GM18508 (cell line): Measurements from ENCODE around the gene ZNF48.

Source experiments
- ATAC-seq: cut with Tn5 transposase; IDR thresholded peaks from one replicate; pipeline ENCODE4 v1.9.1; 2021; ENCODE audit warnings: moderate number of reproducible peaks; ENCODE audit not compliant: insufficient read depth, unreplicated experiment

Gene ZNF48

DNA sequence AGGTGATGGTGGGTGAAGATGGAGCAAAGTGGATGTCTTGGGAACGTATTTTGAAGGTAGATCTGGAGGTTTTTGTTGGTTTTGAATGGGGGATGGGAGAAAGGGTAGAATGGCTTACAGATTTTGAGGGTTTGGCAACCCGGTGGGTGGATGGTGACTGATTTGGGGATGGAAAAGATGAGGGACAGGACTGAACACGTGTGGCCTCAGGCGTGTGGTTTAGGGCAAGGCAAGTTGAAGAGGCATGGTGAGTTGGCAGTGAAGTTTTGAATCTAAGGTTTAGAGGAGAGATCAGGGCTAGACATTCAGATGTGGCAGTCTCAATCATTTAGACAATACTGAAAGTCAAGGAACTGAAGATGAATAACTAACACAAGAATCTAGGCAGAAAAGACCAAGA lies 39.6 kb downstream of the ZNF48 start:
- no peak for ATAC-seq

DNA sequence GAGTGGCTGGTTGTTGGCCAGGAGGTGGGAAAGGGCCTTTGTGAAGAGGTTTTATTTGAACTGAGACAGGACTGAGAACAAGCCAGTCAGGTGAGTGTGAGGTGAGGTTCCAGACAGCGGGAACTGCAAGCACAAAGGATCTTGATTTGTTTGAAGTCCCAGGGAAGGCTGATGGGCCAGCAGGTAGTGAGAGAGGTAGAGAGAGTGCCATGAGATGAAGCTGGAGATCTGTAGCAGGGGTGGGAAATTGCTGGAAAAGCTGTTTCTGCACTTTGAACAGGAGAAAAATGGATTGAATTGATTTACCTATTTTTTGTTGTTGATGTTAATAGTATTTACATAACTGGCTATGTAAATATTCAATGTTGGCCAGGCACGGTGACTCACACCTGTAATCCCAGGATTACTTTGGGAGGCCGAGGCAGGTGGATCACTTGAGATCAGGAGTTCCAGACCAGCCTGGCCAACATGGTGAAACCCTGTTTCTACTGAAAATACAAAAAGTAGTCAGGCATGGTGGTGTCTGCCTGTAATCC lies 42.4 kb downstream of the ZNF48 start:
- no peak for ATAC-seq

GRCh38 chr16:30438835-30439234 lies 43.6 kb downstream of the ZNF48 start:
- no peak for ATAC-seq

DNA sequence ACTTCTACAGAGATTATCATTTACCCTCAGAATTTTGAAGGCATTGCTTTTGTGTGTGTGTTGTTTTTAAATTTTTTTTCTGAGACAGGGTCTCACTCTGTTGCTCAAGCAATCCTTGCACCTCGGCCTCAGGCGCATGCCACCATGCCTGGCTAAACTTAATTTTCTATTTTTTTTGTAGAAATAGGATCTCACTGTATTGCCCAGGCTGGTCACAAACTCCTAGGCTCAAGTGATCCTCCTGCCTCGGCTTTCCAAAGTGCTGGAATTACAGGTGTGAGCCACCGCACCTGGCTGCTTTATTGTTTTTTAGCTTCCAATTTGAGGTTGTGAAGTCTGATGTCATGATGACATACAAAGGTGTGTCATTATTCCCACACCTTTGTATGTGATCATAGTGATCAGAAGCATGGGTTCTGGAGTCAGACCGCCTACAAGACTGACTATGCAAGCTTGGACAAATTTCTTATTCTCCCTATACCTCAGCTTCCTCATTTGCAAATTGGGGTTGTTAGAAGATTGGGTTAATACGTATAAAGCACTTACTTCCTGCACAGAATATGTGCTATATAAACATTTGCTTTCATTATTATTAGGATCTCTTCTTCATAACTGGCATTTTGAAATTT lies 44.6 kb downstream of the ZNF48 start:
- no peak for ATAC-seq

GRCh38 chr16:30443631-30444030 lies 48.4 kb downstream of the ZNF48 start:
- ATAC-seq, result no peak

GRCh38 chr16:30444231-30445148 lies 49.3 kb downstream of the ZNF48 start:
- no peak for ATAC-seq

- no peak for ATAC-seq
Observed at GRCh38 chr16:30445149-30445407, 49.9 kb downstream of the ZNF48 start.

DNA sequence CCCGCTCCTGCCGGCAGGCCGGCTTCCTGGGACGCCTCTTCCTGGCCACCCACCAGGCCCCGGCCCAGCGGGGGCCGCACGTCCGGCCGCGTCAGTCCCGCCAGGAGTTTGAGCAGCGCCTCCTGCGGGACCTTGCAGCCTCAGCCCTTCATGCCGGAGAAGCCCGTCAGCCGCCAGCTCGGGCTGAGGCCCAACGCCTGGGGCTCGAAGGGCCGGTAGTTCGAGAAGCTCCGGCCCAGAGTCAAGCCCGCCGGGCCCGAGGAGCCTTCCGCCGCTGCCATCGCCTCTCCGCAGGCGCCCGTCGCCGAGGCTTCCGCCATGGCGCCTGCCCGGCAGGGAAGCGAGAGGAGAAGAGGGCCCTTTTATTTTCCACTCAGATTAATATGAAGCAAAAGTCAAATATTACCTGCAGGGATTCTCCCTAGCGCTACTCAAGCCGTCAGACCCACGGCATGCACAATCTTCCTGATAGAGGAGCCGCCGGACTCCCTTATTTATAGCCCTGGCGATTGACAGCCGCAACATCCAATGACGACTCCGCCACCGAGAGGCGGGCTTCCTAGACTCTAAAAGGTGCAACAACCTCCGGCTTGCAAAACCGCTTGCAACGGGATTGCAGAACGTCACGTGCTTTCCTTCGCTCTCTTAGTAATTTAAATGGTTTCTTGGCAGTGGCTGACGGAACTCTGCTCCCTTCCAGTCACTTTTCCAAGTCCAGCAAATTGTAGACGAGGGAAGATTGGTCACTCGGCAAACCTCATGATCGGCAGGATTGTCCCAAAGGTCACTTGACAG lies 50.4 kb downstream of the ZNF48 start, which contains the start of gene SEPHS2:
Gene SEPHS2 (minus strand): TSS at position 467 of the 795 bp plus-strand sequence. CDS start 147 bp downstream, at position 320.
- ATAC-seq, result peak; percentile 62

GRCh38 chr16:30446203-30446595 lies 51.0 kb downstream of the ZNF48 start:
- ATAC-seq, result no peak

DNA sequence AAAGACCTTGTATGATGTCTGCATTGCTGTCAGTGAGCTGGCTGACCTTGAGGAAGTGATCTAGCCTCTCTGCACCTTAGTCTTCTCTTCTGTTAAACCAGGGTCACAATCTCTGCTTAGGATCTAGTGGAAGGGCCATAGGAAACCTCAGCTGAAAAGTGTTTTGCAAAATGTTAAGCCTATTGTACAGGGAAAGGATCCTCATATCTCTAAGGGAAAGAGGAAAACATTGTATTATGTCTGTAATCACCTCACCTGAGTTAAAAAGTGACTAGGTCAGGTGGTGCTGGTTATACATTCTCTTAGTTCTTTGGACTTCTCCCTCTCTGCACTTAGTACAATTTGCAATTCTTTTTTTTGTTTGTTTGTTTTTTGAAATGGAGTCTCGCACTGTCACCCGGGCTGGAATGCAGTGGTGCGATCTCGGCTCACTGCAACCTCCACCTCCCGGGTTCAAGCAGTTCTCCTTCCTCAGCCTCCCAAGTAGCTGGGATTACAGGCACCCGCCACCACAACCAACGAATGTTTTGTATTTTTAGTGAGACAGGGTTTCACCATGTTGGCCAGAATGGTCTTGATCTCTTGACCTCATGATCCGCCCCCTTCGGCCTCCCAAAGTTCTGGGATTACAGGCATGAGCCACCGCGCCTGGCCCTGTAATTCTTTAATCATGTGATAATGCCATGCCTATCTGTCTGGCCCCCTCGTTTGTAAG lies 52.4 kb downstream of the ZNF48 start:
- ATAC-seq, result no peak

- no peak for ATAC-seq
Observed at GRCh38 chr16:30449116-30449435, 53.9 kb downstream of the ZNF48 start.
